Upper lobe of left lung (tissue), 4 donors: ENCODE measurements around the gene EPS8L2.

ENCODE experiments used
- CTCF ChIP-seq, 6 experiments: fragments of 450-650 bp in 4 of 6; fragments of 200-600 bp in 2 of 6; sonication (generic) in 2 of 6; IDR thresholded peaks; one replicate each; pipeline ENCODE4 v1.5.1; 2016 to 2019; ENCODE audit warnings: antibody characterized with exemption in 6 of 6
- EP300 ChIP-seq, 4 donors: sonication (generic); formaldehyde crosslinking; IDR thresholded peaks; one replicate each; pipeline ENCODE4 v1.5.1; 2017; ENCODE audit warnings: antibody characterized with exemption in 4 of 4, control low read depth in 2 of 4
- POLR2A ChIP-seq, 4 donors: fragments of 450-650 bp; IDR thresholded peaks; one replicate each; pipeline ENCODE4 v1.5.1; 2016 to 2017; ENCODE audit warnings: antibody characterized with exemption in 4 of 4, mild to moderate bottlenecking in 2 of 4

- TF ChIP-seq CTCF (IDR thresholded peaks at IDR 0.05) (no peak), POLR2A (IDR thresholded peaks at IDR 0.05) (no peak), EP300 (IDR thresholded peaks at IDR 0.05) (no peak)
Measured at GRCh38 chr11:766936-767210, 60.8 kb downstream of the EPS8L2 start.
